CD14-positive monocyte (primary cell): ENCODE results near the gene ITFG2. TPM values are rescaled to one million over a fixed set of nuclear protein-coding genes. Genes with fewer than 3 reads are reported as not detected.
"Not testable (repeated sequence)": the region's sequence is repeated elsewhere in the genome, so short reads cannot be mapped to it uniquely, and the experiment has no call there.

ENCODE experiments used
- DNase-seq, 3 donors: peaks; one replicate each; pipeline ENCODE4 v3.0.0-alpha.2; 2011 to 2022
- H2AFZ ChIP-seq: 2 replicates; pipeline ENCODE4 v1.6.0; 2012; ENCODE audit warnings: mild to moderate bottlenecking, low read depth, low read length, inconsistent platforms; ENCODE audit not compliant: insufficient read depth, poor library complexity, severe bottlenecking
- H3K27ac ChIP-seq, 2 donors: 1 replicate in 1 of 2; 2 replicates in 1 of 2; pipeline ENCODE4 v1.5.1; 2012 to 2013; ENCODE audit warnings: low read length in 2 of 2, control low read depth in 1 of 2, inconsistent platforms in 1 of 2, low read depth in 1 of 2, mild to moderate bottlenecking in 1 of 2
- H3K27me3 ChIP-seq, 2 donors: one replicate each; pipeline versions ENCODE4 v1.6.0 to v1.6.1; 2011 to 2013; ENCODE audit warnings: low read length in 2 of 2; ENCODE audit not compliant: control insufficient read depth in 2 of 2, insufficient read depth in 2 of 2
- H3K36me3 ChIP-seq, 2 donors: replicated peaks in 1 of 2; 1 replicate in 1 of 2; 2 replicates in 1 of 2; pipeline versions ENCODE4 v1.5.1 to v1.6.1; 2012 to 2013; ENCODE audit warnings: low read length in 2 of 2, control low read depth in 1 of 2, inconsistent platforms in 1 of 2, mild to moderate bottlenecking in 1 of 2; ENCODE audit not compliant: insufficient read depth in 2 of 2, control insufficient read depth in 1 of 2
- H3K4me1 ChIP-seq, 2 donors: 1 replicate in 1 of 2; 2 replicates in 1 of 2; pipeline versions ENCODE4 v1.5.1 to v1.6.1; 2012 to 2013; ENCODE audit warnings: low read length in 2 of 2, control low read depth in 1 of 2, inconsistent platforms in 1 of 2, mild to moderate bottlenecking in 1 of 2, moderate library complexity in 1 of 2; ENCODE audit not compliant: insufficient read depth in 2 of 2, control insufficient read depth in 1 of 2
- H3K4me2 ChIP-seq: replicated peaks from 2 replicates; pipeline ENCODE3; 2012; ENCODE audit warnings: low read length, moderate library complexity, mild to moderate bottlenecking; ENCODE audit not compliant: poor library complexity, severe bottlenecking; ENCODE audit errors: extremely low read depth
- H3K4me3 ChIP-seq, 3 experiments: fragments of 200-600 bp in 1 of 3; sonication (generic) in 1 of 3; replicated peaks in 1 of 3; 1 replicate in 2 of 3; 2 replicates in 1 of 3; pipeline ENCODE4 v1.5.1; 2011 to 2013; ENCODE audit warnings: low read length in 3 of 3, mild to moderate bottlenecking in 3 of 3, control low read depth in 2 of 3, low read depth in 2 of 3, inconsistent platforms in 1 of 3, moderate library complexity in 1 of 3
- H3K79me2 ChIP-seq: 2 replicates; pipeline ENCODE4 v1.6.0; 2012; ENCODE audit warnings: mild to moderate bottlenecking, control low read depth, inconsistent platforms, low read length, moderate library complexity; ENCODE audit not compliant: insufficient read depth
- H3K9ac ChIP-seq: 2 replicates; pipeline ENCODE4 v1.6.0; 2017; ENCODE audit warnings: low read length, mild to moderate bottlenecking; ENCODE audit not compliant: insufficient read depth, poor library complexity, severe bottlenecking
- H3K9me3 ChIP-seq, 2 donors: replicated peaks in 1 of 2; 1 replicate in 1 of 2; 2 replicates in 1 of 2; pipeline versions ENCODE4 v1.5.1 to v1.6.1; 2012 to 2013; ENCODE audit warnings: low read length in 2 of 2, control low read depth in 1 of 2; ENCODE audit not compliant: control insufficient read depth in 1 of 2, insufficient read depth in 1 of 2
- H4K20me1 ChIP-seq: 2 replicates; pipeline ENCODE4 v1.6.0; 2012; ENCODE audit warnings: mild to moderate bottlenecking, low read length, control low read depth, moderate library complexity; ENCODE audit not compliant: insufficient read depth
- H3K27ac Mint-ChIP-seq, 7 donors: one replicate each; pipeline ENCODE4 v1.8.0; 2020; ENCODE audit warnings: mild to moderate bottlenecking in 7 of 7, mixed read lengths in 7 of 7, moderate library complexity in 6 of 7, inconsistent platforms in 2 of 7
- H3K27me3 Mint-ChIP-seq, 3 donors: one replicate each; pipeline ENCODE4 v1.8.0; 2021 to 2022; ENCODE audit warnings: low read depth in 3 of 3, mild to moderate bottlenecking in 3 of 3, mixed read lengths in 3 of 3, moderate library complexity in 3 of 3, inconsistent platforms in 1 of 3
- H3K36me3 Mint-ChIP-seq, 2 donors: one replicate each; pipeline ENCODE4 v1.8.0; 2020; ENCODE audit warnings: mixed read lengths in 2 of 2, inconsistent platforms in 1 of 2, mild to moderate bottlenecking in 1 of 2
- H3K4me1 Mint-ChIP-seq: one replicate; pipeline ENCODE4 v1.8.0; 2020; ENCODE audit warnings: mild to moderate bottlenecking, mixed read lengths
- H3K4me3 Mint-ChIP-seq, 2 donors: one replicate each; pipeline ENCODE4 v1.8.0; 2020; ENCODE audit warnings: mild to moderate bottlenecking in 2 of 2, mixed read lengths in 2 of 2, moderate library complexity in 1 of 2
- H3K9me3 Mint-ChIP-seq, 7 donors: one replicate each; pipeline ENCODE4 v1.8.0; 2020 to 2022; ENCODE audit warnings: mixed read lengths in 7 of 7, mild to moderate bottlenecking in 6 of 7, moderate library complexity in 6 of 7, inconsistent platforms in 2 of 7
- WGBS: methylation state at CpG from one replicate; pipeline ENCODE4 v1.1.5; 2013; ENCODE audit warnings: missing lambda C conversion rate; ENCODE audit not compliant: insufficient coverage; 5-methylcytosine and 5-hydroxymethylcytosine counted together
- intact Hi-C, 2 donors: fragments of 100-400 bp; cut with micrococcal nuclease; formaldehyde crosslinking; loops; one replicate each; pipeline versions ENCODE4 v1.15.0 to v1.15.1; 2023
- polyA plus RNA-seq, 3 donors: library from polyadenylated mRNA; depleted of rRNA in 1 of 3; unstranded in 2 of 3; stranded (reverse) in 1 of 3; fragments of 300-500 nt in 2 of 3; fragments of >200 nt in 1 of 3; fragmentation: Illumina TruSeq in 2 of 3; gene quantifications; 1 replicate in 2 of 3; 2 replicates in 1 of 3; pipeline ENCODE4 v1.2.3, GENCODE V29; 2012 to 2021
- TF ChIP-seq, protein P1 (sequence below): fragments of 200-600 bp; IDR thresholded peaks from one replicate; pipeline ENCODE4 v1.8.0; 2022; ENCODE audit warnings: antibody characterized with exemption, mild to moderate bottlenecking

ITFG2 gene
- polyA plus RNA-seq, 3 donors: 19.1 to 51.2 (median 24.0) TPM

DNA sequence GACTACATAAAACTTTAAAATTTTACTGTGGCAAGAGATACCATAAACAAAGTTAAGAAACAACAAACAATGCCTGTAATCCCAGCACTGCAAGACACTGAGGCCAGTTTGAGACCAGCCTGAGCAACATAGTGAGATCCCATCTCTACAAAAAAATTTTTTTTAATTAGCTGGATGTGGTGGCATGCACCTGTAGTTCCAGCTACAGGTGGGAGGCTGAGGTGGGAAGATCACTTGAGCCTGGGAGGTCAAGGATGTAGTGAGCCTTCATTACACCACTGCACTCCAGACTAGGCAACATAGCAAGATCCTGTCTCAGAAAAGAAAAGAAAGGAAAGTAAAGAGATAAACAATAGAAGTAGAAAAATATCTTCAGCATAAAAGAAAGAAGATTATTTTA is 47.7 kb downstream of the ITFG2 start:
- H3K9me3 Mint-ChIP-seq: peaks cover 0 to 2% (median 0%) of the 10 kb centered on the region in 7 donors
- no peaks in the 10 kb centered on the region for H3K79me2 ChIP-seq
- H3K36me3 Mint-ChIP-seq: peaks cover 56 to 79% of the 10 kb centered on the region in 2 donors
- TF ChIP-seq, protein P1, sequence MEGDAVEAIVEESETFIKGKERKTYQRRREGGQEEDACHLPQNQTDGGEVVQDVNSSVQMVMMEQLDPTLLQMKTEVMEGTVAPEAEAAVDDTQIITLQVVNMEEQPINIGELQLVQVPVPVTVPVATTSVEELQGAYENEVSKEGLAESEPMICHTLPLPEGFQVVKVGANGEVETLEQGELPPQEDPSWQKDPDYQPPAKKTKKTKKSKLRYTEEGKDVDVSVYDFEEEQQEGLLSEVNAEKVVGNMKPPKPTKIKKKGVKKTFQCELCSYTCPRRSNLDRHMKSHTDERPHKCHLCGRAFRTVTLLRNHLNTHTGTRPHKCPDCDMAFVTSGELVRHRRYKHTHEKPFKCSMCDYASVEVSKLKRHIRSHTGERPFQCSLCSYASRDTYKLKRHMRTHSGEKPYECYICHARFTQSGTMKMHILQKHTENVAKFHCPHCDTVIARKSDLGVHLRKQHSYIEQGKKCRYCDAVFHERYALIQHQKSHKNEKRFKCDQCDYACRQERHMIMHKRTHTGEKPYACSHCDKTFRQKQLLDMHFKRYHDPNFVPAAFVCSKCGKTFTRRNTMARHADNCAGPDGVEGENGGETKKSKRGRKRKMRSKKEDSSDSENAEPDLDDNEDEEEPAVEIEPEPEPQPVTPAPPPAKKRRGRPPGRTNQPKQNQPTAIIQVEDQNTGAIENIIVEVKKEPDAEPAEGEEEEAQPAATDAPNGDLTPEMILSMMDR: no peak
- H3K4me3 ChIP-seq: no peak overlapping the region
- H3K27ac Mint-ChIP-seq: peak overlapping the region in 2 of 7 donors; percentile 26 to 57
- H3K4me2 ChIP-seq: no peak overlapping the region
- H3K4me1 Mint-ChIP-seq: no peaks in the 10 kb centered on the region
- no peak overlapping the region for H2AFZ ChIP-seq
- no peaks in the 10 kb centered on the region for H4K20me1 ChIP-seq
- DNase-seq: no peak
- intact Hi-C loops: no loop called here
- H3K4me1 ChIP-seq: no peaks in the 10 kb centered on the region
- H3K27me3 Mint-ChIP-seq: peaks cover 0 to 2% (median 0%) of the 10 kb centered on the region in 3 donors
- H3K36me3 ChIP-seq: peaks cover 43 to 76% of the 10 kb centered on the region in 2 donors
- H3K27ac ChIP-seq: no peak overlapping the region
- no peak overlapping the region for H3K4me3 Mint-ChIP-seq
- no peak overlapping the region for H3K9ac ChIP-seq
- H3K9me3 ChIP-seq: no peaks in the 10 kb centered on the region
- H3K27me3 ChIP-seq: no peaks in the 10 kb centered on the region

DNA sequence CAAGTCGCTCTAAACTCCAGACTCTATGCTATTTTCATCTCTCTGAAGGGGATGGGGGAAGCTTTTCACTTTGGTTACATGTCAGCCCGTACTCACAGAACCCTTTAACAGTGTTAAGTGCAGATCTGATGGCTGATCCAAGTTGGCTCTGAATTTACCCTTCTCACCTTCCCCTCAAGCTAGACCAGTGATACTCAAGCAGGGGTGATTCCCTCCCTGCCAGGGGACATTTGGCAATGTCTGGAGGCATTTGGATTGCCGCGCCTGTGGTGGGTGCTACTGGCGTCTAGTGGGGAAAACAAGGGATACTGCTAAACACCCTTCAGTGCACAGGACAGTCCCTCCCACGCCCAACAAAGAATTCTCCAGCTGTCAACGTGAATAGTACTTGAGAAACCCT is 50.4 kb downstream of the ITFG2 start:
- TF ChIP-seq, protein P1: no peak
- H3K27ac Mint-ChIP-seq: peak overlapping the region in 2 of 7 donors; percentile 42 to 53
- H3K27ac ChIP-seq: no peak overlapping the region
- H3K27me3 Mint-ChIP-seq: peaks cover 0 to 2% (median 0%) of the 10 kb centered on the region in 3 donors
- no peak overlapping the region for H3K4me3 ChIP-seq
- no peaks in the 10 kb centered on the region for H3K4me1 Mint-ChIP-seq
- H3K36me3 ChIP-seq: peaks cover 54 to 89% of the 10 kb centered on the region in 2 donors
- peaks cover 66 to 95% of the 10 kb centered on the region in 2 donors for H3K36me3 Mint-ChIP-seq
- intact Hi-C loops: no loop called here
- no peak overlapping the region for H3K4me3 Mint-ChIP-seq
- no peaks in the 10 kb centered on the region for H3K4me1 ChIP-seq
- H3K9ac ChIP-seq: no peak overlapping the region
- H2AFZ ChIP-seq: no peak overlapping the region
- no peaks in the 10 kb centered on the region for H4K20me1 ChIP-seq
- H3K4me2 ChIP-seq: no peak overlapping the region
- no peaks in the 10 kb centered on the region for H3K79me2 ChIP-seq
- DNase-seq: no peak
- no peaks in the 10 kb centered on the region for H3K9me3 Mint-ChIP-seq
- no peaks in the 10 kb centered on the region for H3K9me3 ChIP-seq
- 98% methylated on average over 4 of the region's 7 CpGs for WGBS
- no peaks in the 10 kb centered on the region for H3K27me3 ChIP-seq

GRCh38 chr12:2863402-2863801 is 50.9 kb downstream of the ITFG2 start:
- H3K4me1 Mint-ChIP-seq: not testable (repeated sequence)
- peak overlapping the region in 2 of 7 donors; percentile 42 to 75 for H3K27ac Mint-ChIP-seq
- WGBS: 100% methylated on average over 6 of the region's 7 CpGs

More at GRCh38 chr12:2863402-2863801, 50.9 kb downstream of the ITFG2 start:
- H3K27ac ChIP-seq, H3K9me3 Mint-ChIP-seq, H3K27me3 ChIP-seq, H4K20me1 ChIP-seq, intact Hi-C loops, H3K4me2 ChIP-seq, DNase-seq, H3K79me2 ChIP-seq, H3K9me3 ChIP-seq, H3K4me3 Mint-ChIP-seq, H3K4me3 ChIP-seq, H3K9ac ChIP-seq, H3K4me1 ChIP-seq, H2AFZ ChIP-seq, H3K27me3 Mint-ChIP-seq: not testable (repeated sequence)
- H3K36me3 ChIP-seq: peaks cover 52 to 89% of the 10 kb centered on the region in 2 donors
- peaks cover 65 to 95% of the 10 kb centered on the region in 2 donors for H3K36me3 Mint-ChIP-seq
